ENCODE results near the gene CCDC12.
A peak's percentile ranks its signal among the peaks of the same experiment; 100 is the strongest.

The CCDC12 gene

GRCh38 chr3:47012342-47013230 lies 36.0 kb upstream of the CCDC12 start:
- CTCF ChIA-PET, result interaction anchor here (0.9 kb wide), 1 partner anchor 312 kb away, joined by 3 read pairs; no protein-coding TSS in a partner anchor

GRCh38 chr3:47011371-47011770 lies 34.8 kb upstream of the CCDC12 start:
- TF ChIP-seq CTCF (IDR thresholded peaks at IDR 0.05; ENCODE audit: insufficient read depth, low read length, missing control alignments), result no peak
- ChIA-PET POLR2A (interaction anchor here (0.6 kb wide), 1 partner anchor 11 kb away, joined by 3 read pairs; no protein-coding TSS in a partner anchor), CTCF (no interaction called here)
- H3K4me3 ChIP-seq (ENCODE audit: low read depth, low read length), result no peak overlapping the region
- DNase-seq (ENCODE audit: low read depth, low spot score), result no peak

More at GRCh38 chr3:47012342-47013230, 36.0 kb upstream of the CCDC12 start:
- POLR2A ChIA-PET, result no interaction called here
- no peak overlapping the region for H3K4me3 ChIP-seq (ENCODE audit: low read depth, low read length)
- no peak for DNase-seq (ENCODE audit: low read depth, low spot score)
- TF ChIP-seq CTCF (IDR thresholded peaks at IDR 0.05; ENCODE audit: insufficient read depth, low read length, missing control alignments), result no peak

- no peak for DNase-seq (ENCODE audit: low read depth, low spot score)
- no peak for TF ChIP-seq CTCF (IDR thresholded peaks at IDR 0.05; ENCODE audit: insufficient read depth, low read length, missing control alignments)
- H3K4me3 ChIP-seq (ENCODE audit: low read depth, low read length), result no peak overlapping the region
- ChIA-PET POLR2A (interaction anchor here (0.6 kb wide), 1 partner anchor 10 kb away, joined by 3 read pairs; no protein-coding TSS in a partner anchor), CTCF (no interaction called here)
Measured at GRCh38 chr3:47010910-47011309, 34.4 kb upstream of the CCDC12 start.

GRCh38 chr3:47010111-47010712 lies 33.7 kb upstream of the CCDC12 start:
- no peak for DNase-seq (ENCODE audit: low read depth, low spot score)
- H3K4me3 ChIP-seq (ENCODE audit: low read depth, low read length), result peak overlapping the region; percentile 65
- ChIA-PET POLR2A (interaction anchor here (1.2 kb wide), 1 partner anchor 31 kb away, joined by 4 read pairs; the partner anchor contains the start of gene NBEAL2), CTCF (no interaction called here)
- no peak for TF ChIP-seq CTCF (IDR thresholded peaks at IDR 0.05; ENCODE audit: insufficient read depth, low read length, missing control alignments)

GRCh38 chr3:47009225-47010110 lies 32.9 kb upstream of the CCDC12 start:
- CTCF ChIA-PET, result interaction anchor here (0.9 to 1.3 kb wide), 2 partner anchors 11 to 315 kb away, joined by 3 to 7 read pairs; no protein-coding TSS in a partner anchor
- H3K4me3 ChIP-seq (ENCODE audit: low read depth, low read length), result peak overlapping the region; percentile 65
- TF ChIP-seq CTCF (IDR thresholded peaks at IDR 0.05; ENCODE audit: insufficient read depth, low read length, missing control alignments), result peak; percentile 3
- POLR2A ChIA-PET, result interaction anchor here (0.9 to 1.2 kb wide), 3 partner anchors 22 to 32 kb away, joined by 3 to 4 read pairs (median 3); partner anchors contain the start of gene NBEAL2
- peak; percentile 36 for DNase-seq (ENCODE audit: low read depth, low spot score)
